WTC11 (cell line): ENCODE measurements around the gene PLPPR5.

ENCODE experiments used
- CREB1 ChIP-seq: sonication (generic); formaldehyde crosslinking; IDR thresholded peaks from 2 replicates; pipeline ENCODE4 v1.8.0; 2023; ENCODE audit warnings: mild to moderate bottlenecking, missing genetic modification reagents
- CREM ChIP-seq: sonication (generic); formaldehyde crosslinking; IDR thresholded peaks from 2 replicates; pipeline ENCODE4 v1.8.1; 2022; ENCODE audit warnings: mild to moderate bottlenecking, missing genetic modification reagents, moderate library complexity
- MYBL2 ChIP-seq: sonication (generic); formaldehyde crosslinking; IDR thresholded peaks from 2 replicates; pipeline ENCODE4 v1.8.1; 2023; ENCODE audit warnings: mild to moderate bottlenecking, moderate library complexity, missing genetic modification reagents
- NFYB ChIP-seq: sonication (generic); formaldehyde crosslinking; conservative IDR thresholded peaks from 2 replicates; pipeline ENCODE4 v1.8.0; 2022; ENCODE audit warnings: low read depth, missing genetic modification reagents
- RELA ChIP-seq: sonication (generic); formaldehyde crosslinking; IDR thresholded peaks from 2 replicates; pipeline ENCODE4 v1.8.1; 2022; ENCODE audit warnings: missing genetic modification reagents, mild to moderate bottlenecking, borderline replicate concordance
- TP53 ChIP-seq: sonication (generic); formaldehyde crosslinking; IDR thresholded peaks from 2 replicates; pipeline ENCODE4 v1.8.1; 2023; ENCODE audit warnings: mild to moderate bottlenecking, missing genetic modification reagents
- ZNF232 ChIP-seq: sonication (generic); formaldehyde crosslinking; IDR thresholded peaks from 2 replicates; pipeline ENCODE4 v1.8.0; 2022; ENCODE audit warnings: mild to moderate bottlenecking, missing genetic modification reagents
- TF ChIP-seq, protein P1 (sequence below): sonication (generic); formaldehyde crosslinking; IDR thresholded peaks from 2 replicates; pipeline ENCODE4 v1.8.1; 2023; ENCODE audit warnings: mild to moderate bottlenecking, missing genetic modification reagents
- TF ChIP-seq, protein P2 (sequence below): sonication (generic); formaldehyde crosslinking; IDR thresholded peaks from 2 replicates; pipeline ENCODE4 v1.8.1; 2023; ENCODE audit warnings: mild to moderate bottlenecking, missing genetic modification reagents, moderate library complexity
- TF ChIP-seq, protein P3 (sequence below): sonication (generic); formaldehyde crosslinking; IDR thresholded peaks from 2 replicates; pipeline ENCODE4 v1.8.1; 2022; ENCODE audit warnings: mild to moderate bottlenecking, missing genetic modification reagents, moderate library complexity, borderline replicate concordance
- TF ChIP-seq, protein P4 (sequence below): fragments of 200-600 bp; IDR thresholded peaks from 2 replicates; pipeline ENCODE4 v1.8.0; 2022; ENCODE audit warnings: antibody characterized with exemption
- TF ChIP-seq, protein P5 (sequence below): sonication (generic); formaldehyde crosslinking; IDR thresholded peaks from 2 replicates; pipeline ENCODE4 v1.8.1; 2023; ENCODE audit warnings: mild to moderate bottlenecking, missing genetic modification reagents, borderline replicate concordance

DNA sequence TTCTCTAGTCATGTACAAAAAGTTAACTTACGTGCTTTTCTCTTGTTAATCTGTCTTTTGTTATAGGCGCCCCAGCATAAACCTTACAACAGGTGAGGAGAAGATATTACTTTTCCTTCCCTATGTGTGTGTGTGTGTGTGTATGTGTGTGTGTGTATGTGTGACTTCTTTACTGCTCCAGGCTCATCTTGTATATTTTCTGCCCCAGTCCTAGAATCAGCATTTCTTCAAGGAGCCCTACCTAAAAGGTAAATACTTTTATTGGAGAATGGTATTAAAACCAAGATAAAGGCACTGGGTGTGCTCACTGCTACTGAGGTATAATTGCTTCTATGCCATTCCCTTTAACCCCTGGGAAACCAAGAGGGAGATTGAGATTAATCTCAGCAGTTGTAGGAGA is 129.8 kb downstream of the PLPPR5 start:
- TF ChIP-seq, protein P1, sequence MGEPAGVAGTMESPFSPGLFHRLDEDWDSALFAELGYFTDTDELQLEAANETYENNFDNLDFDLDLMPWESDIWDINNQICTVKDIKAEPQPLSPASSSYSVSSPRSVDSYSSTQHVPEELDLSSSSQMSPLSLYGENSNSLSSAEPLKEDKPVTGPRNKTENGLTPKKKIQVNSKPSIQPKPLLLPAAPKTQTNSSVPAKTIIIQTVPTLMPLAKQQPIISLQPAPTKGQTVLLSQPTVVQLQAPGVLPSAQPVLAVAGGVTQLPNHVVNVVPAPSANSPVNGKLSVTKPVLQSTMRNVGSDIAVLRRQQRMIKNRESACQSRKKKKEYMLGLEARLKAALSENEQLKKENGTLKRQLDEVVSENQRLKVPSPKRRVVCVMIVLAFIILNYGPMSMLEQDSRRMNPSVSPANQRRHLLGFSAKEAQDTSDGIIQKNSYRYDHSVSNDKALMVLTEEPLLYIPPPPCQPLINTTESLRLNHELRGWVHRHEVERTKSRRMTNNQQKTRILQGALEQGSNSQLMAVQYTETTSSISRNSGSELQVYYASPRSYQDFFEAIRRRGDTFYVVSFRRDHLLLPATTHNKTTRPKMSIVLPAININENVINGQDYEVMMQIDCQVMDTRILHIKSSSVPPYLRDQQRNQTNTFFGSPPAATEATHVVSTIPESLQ, result no peak
- TF ChIP-seq ZNF232 (CRISPR knock-in tag) (no peak), TP53 (CRISPR knock-in tag) (no peak), NFYB (CRISPR knock-in tag) (no peak), RELA (CRISPR knock-in tag) (no peak), MYBL2 (CRISPR knock-in tag) (no peak), CREM (no peak), CREB1 (no peak)
- TF ChIP-seq, protein P2, sequence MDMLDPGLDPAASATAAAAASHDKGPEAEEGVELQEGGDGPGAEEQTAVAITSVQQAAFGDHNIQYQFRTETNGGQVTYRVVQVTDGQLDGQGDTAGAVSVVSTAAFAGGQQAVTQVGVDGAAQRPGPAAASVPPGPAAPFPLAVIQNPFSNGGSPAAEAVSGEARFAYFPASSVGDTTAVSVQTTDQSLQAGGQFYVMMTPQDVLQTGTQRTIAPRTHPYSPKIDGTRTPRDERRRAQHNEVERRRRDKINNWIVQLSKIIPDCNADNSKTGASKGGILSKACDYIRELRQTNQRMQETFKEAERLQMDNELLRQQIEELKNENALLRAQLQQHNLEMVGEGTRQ, result no peak
- TF ChIP-seq, protein P3, sequence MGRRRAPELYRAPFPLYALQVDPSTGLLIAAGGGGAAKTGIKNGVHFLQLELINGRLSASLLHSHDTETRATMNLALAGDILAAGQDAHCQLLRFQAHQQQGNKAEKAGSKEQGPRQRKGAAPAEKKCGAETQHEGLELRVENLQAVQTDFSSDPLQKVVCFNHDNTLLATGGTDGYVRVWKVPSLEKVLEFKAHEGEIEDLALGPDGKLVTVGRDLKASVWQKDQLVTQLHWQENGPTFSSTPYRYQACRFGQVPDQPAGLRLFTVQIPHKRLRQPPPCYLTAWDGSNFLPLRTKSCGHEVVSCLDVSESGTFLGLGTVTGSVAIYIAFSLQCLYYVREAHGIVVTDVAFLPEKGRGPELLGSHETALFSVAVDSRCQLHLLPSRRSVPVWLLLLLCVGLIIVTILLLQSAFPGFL (CRISPR knock-in tag), result no peak
- TF ChIP-seq, protein P4, sequence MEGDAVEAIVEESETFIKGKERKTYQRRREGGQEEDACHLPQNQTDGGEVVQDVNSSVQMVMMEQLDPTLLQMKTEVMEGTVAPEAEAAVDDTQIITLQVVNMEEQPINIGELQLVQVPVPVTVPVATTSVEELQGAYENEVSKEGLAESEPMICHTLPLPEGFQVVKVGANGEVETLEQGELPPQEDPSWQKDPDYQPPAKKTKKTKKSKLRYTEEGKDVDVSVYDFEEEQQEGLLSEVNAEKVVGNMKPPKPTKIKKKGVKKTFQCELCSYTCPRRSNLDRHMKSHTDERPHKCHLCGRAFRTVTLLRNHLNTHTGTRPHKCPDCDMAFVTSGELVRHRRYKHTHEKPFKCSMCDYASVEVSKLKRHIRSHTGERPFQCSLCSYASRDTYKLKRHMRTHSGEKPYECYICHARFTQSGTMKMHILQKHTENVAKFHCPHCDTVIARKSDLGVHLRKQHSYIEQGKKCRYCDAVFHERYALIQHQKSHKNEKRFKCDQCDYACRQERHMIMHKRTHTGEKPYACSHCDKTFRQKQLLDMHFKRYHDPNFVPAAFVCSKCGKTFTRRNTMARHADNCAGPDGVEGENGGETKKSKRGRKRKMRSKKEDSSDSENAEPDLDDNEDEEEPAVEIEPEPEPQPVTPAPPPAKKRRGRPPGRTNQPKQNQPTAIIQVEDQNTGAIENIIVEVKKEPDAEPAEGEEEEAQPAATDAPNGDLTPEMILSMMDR, result no peak
- TF ChIP-seq, protein P5, sequence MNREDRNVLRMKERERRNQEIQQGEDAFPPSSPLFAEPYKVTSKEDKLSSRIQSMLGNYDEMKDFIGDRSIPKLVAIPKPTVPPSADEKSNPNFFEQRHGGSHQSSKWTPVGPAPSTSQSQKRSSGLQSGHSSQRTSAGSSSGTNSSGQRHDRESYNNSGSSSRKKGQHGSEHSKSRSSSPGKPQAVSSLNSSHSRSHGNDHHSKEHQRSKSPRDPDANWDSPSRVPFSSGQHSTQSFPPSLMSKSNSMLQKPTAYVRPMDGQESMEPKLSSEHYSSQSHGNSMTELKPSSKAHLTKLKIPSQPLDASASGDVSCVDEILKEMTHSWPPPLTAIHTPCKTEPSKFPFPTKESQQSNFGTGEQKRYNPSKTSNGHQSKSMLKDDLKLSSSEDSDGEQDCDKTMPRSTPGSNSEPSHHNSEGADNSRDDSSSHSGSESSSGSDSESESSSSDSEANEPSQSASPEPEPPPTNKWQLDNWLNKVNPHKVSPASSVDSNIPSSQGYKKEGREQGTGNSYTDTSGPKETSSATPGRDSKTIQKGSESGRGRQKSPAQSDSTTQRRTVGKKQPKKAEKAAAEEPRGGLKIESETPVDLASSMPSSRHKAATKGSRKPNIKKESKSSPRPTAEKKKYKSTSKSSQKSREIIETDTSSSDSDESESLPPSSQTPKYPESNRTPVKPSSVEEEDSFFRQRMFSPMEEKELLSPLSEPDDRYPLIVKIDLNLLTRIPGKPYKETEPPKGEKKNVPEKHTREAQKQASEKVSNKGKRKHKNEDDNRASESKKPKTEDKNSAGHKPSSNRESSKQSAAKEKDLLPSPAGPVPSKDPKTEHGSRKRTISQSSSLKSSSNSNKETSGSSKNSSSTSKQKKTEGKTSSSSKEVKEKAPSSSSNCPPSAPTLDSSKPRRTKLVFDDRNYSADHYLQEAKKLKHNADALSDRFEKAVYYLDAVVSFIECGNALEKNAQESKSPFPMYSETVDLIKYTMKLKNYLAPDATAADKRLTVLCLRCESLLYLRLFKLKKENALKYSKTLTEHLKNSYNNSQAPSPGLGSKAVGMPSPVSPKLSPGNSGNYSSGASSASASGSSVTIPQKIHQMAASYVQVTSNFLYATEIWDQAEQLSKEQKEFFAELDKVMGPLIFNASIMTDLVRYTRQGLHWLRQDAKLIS (CRISPR knock-in tag), result no peak
